H9 (cell line): ENCODE measurements around the gene CPLANE1. TPM values are rescaled to one million over a fixed set of nuclear protein-coding genes. Genes with fewer than 3 reads are reported as not detected.

Experiments
- DNase-seq: peaks from one replicate; pipeline ENCODE4 v3.0.0-alpha.2; 2017
- H2AFZ ChIP-seq: one replicate; pipeline ENCODE4 v1.6.1; 2013; ENCODE audit warnings: mild to moderate bottlenecking, low read length, control low read depth, moderate library complexity
- H2AK5ac ChIP-seq: 2 replicates; pipeline ENCODE4 v1.6.1; 2013; ENCODE audit warnings: low read length, control low read depth, mixed read lengths; ENCODE audit not compliant: insufficient read length
- H2BK120ac ChIP-seq: one replicate; pipeline ENCODE4 v1.6.1; 2013; ENCODE audit warnings: low read depth, mild to moderate bottlenecking, low read length, control low read depth, inconsistent platforms; ENCODE audit not compliant: poor library complexity, severe bottlenecking
- H2BK12ac ChIP-seq: 2 replicates; pipeline ENCODE4 v1.6.1; 2013; ENCODE audit warnings: low read length, control low read depth, mixed read lengths, low read depth; ENCODE audit not compliant: insufficient read length
- H2BK15ac ChIP-seq: 2 replicates; pipeline ENCODE4 v1.6.1; 2013; ENCODE audit warnings: low read depth, low read length, control low read depth
- H2BK20ac ChIP-seq: one replicate; pipeline ENCODE4 v1.6.1; 2013; ENCODE audit warnings: low read depth, mild to moderate bottlenecking, low read length, control low read depth, inconsistent platforms; ENCODE audit not compliant: poor library complexity, severe bottlenecking
- H2BK5ac ChIP-seq: 2 replicates; pipeline ENCODE4 v1.6.1; 2013; ENCODE audit warnings: low read length, control low read depth, mixed read lengths; ENCODE audit not compliant: insufficient read length
- H3K14ac ChIP-seq: 2 replicates; pipeline ENCODE4 v1.6.1; 2013; ENCODE audit warnings: low read length, control low read depth; ENCODE audit not compliant: insufficient read depth
- H3K18ac ChIP-seq: 2 replicates; pipeline ENCODE4 v1.6.1; 2013; ENCODE audit warnings: low read depth, mild to moderate bottlenecking, mixed read lengths, low read length, control low read depth; ENCODE audit not compliant: insufficient read length
- H3K23ac ChIP-seq: 2 replicates; pipeline ENCODE4 v1.6.1; 2013; ENCODE audit warnings: low read length, control low read depth, mixed read lengths, low read depth; ENCODE audit not compliant: insufficient read length
- H3K23me2 ChIP-seq: 2 replicates; pipeline ENCODE4 v1.6.1; 2013; ENCODE audit warnings: low read depth, mild to moderate bottlenecking, mixed read lengths, low read length, control low read depth; ENCODE audit not compliant: insufficient read length, poor library complexity, severe bottlenecking
- H3K27ac ChIP-seq: 2 replicates; pipeline ENCODE4 v1.5.1; 2013; ENCODE audit warnings: low read length, control low read depth, mixed read lengths, low read depth; ENCODE audit not compliant: insufficient read length
- H3K27me3 ChIP-seq: 2 replicates; pipeline ENCODE4 v1.6.1; 2013; ENCODE audit warnings: low read length, control low read depth, inconsistent platforms; ENCODE audit not compliant: insufficient read depth
- H3K4ac ChIP-seq: 2 replicates; pipeline ENCODE4 v1.6.1; 2013; ENCODE audit warnings: low read depth, mild to moderate bottlenecking, control low read depth, inconsistent platforms, low read length, moderate library complexity
- H3K4me1 ChIP-seq: 2 replicates; pipeline ENCODE4 v1.6.1; 2013; ENCODE audit warnings: low read length, control low read depth, inconsistent platforms; ENCODE audit not compliant: insufficient read depth
- H3K4me2 ChIP-seq: 2 replicates; pipeline ENCODE4 v1.6.1; 2013; ENCODE audit warnings: low read length, control low read depth, mixed read lengths; ENCODE audit not compliant: insufficient read length, insufficient read depth
- H3K56ac ChIP-seq: 2 replicates; pipeline ENCODE4 v1.6.1; 2013; ENCODE audit warnings: low read depth, mild to moderate bottlenecking, mixed read lengths, low read length, control low read depth; ENCODE audit not compliant: insufficient read length
- H3K79me1 ChIP-seq: 2 replicates; pipeline ENCODE4 v1.6.1; 2013; ENCODE audit warnings: low read depth, mild to moderate bottlenecking, moderate library complexity, low read length, control low read depth, inconsistent platforms; ENCODE audit not compliant: insufficient read depth, poor library complexity, severe bottlenecking
- H3K79me2 ChIP-seq: 2 replicates; pipeline ENCODE4 v1.6.1; 2013; ENCODE audit warnings: low read length, control low read depth, inconsistent platforms; ENCODE audit not compliant: insufficient read depth
- H3K9ac ChIP-seq: 2 replicates; pipeline ENCODE4 v1.6.1; 2013; ENCODE audit warnings: low read length, control low read depth, mixed read lengths; ENCODE audit not compliant: insufficient read length; ENCODE audit errors: extremely low read depth
- H3K9me3 ChIP-seq: one replicate; pipeline ENCODE4 v1.6.1; 2013; ENCODE audit warnings: low read depth, low read length, inconsistent platforms; ENCODE audit not compliant: control insufficient read depth
- H3T11ph ChIP-seq: one replicate; pipeline ENCODE4 v1.6.1; 2013; ENCODE audit warnings: mild to moderate bottlenecking, low read length, control low read depth, inconsistent platforms
- H4K20me1 ChIP-seq: one replicate; pipeline ENCODE4 v1.6.1; 2013; ENCODE audit not compliant: control insufficient read depth, insufficient read length, insufficient read depth
- H4K5ac ChIP-seq: 2 replicates; pipeline ENCODE4 v1.6.1; 2013; ENCODE audit warnings: low read depth, mild to moderate bottlenecking, mixed read lengths, low read length, control low read depth; ENCODE audit not compliant: insufficient read length
- H4K8ac ChIP-seq: replicated peaks from 2 replicates; pipeline ENCODE4 v1.6.1; 2013; ENCODE audit warnings: low read length, control low read depth, mixed read lengths, low read depth; ENCODE audit not compliant: insufficient read length
- H4K91ac ChIP-seq: 2 replicates; pipeline ENCODE4 v1.6.1; 2013; ENCODE audit warnings: low read depth, mild to moderate bottlenecking, moderate library complexity, mixed read lengths, low read length, control low read depth; ENCODE audit not compliant: insufficient read length
- H3K27ac Mint-ChIP-seq, 3 experiments: 2 replicates in 2 of 3; 3 replicates in 1 of 3; pipeline ENCODE4 v1.8.0; 2020 to 2021; ENCODE audit warnings: mixed read lengths in 3 of 3, mild to moderate bottlenecking in 1 of 3, moderate library complexity in 1 of 3
- H3K27me3 Mint-ChIP-seq: 2 replicates; pipeline ENCODE4 v1.8.0; 2021; ENCODE audit warnings: low read depth, mild to moderate bottlenecking, moderate library complexity, mixed read lengths
- H3K36me3 Mint-ChIP-seq, 3 experiments: 2 replicates in 2 of 3; 3 replicates in 1 of 3; pipeline ENCODE4 v1.8.0; 2020 to 2021; ENCODE audit warnings: low read depth in 3 of 3, mixed read lengths in 3 of 3; ENCODE audit not compliant: insufficient read depth in 1 of 3
- H3K4me1 Mint-ChIP-seq, 2 experiments: 2 replicates each; pipeline ENCODE4 v1.8.0; 2020; ENCODE audit warnings: mixed read lengths in 2 of 2
- H3K4me3 Mint-ChIP-seq, 2 experiments: 2 replicates in 1 of 2; 3 replicates in 1 of 2; pipeline ENCODE4 v1.8.0; 2020 to 2021; ENCODE audit warnings: mild to moderate bottlenecking in 2 of 2, mixed read lengths in 2 of 2, moderate library complexity in 1 of 2
- H3K9me3 Mint-ChIP-seq, 2 experiments: 2 replicates in 1 of 2; 3 replicates in 1 of 2; pipeline ENCODE4 v1.8.0; 2020; ENCODE audit warnings: mild to moderate bottlenecking in 2 of 2, mixed read lengths in 2 of 2, moderate library complexity in 1 of 2
- CTCF ChIP-seq: fragments of 200-600 bp; sonication (generic); conservative IDR thresholded peaks from 3 replicates; pipeline ENCODE4 v1.8.0; 2021; ENCODE audit warnings: antibody characterized with exemption, mild to moderate bottlenecking
- WGBS: extraction: QIAGEN DNeasy Blood & Tissue Kit; methylation state at CpG from one replicate; pipeline ENCODE4 v1.1.7; 2013; ENCODE audit warnings: missing lambda C conversion rate, low lambda C conversion rate, mixed read lengths; ENCODE audit not compliant: insufficient read length; ENCODE audit errors: extremely low coverage; 5-methylcytosine and 5-hydroxymethylcytosine counted together
- total RNA-seq: library from RNA; stranded (reverse); gene quantifications from 2 replicates; pipeline ENCODE4 v1.2.1, GENCODE V29; 2021

Gene CPLANE1
- total RNA-seq, 1 experiment from 2014 or later: 11.6 TPM

- Histone ChIP-seq H3K79me1 (no peaks in the 10 kb centered on the region), H2BK15ac (no peak overlapping the region), H3K9ac (no peak overlapping the region), H4K5ac (no peak overlapping the region), H3T11ph (no peak overlapping the region), H3K4me1 (peaks cover 2% of the 10 kb centered on the region; the same call in 1 of the 2 replicates), H2BK120ac (no peak overlapping the region), H4K20me1 (no peaks in the 10 kb centered on the region), H3K23ac (no peak overlapping the region), H3K4ac (no peak overlapping the region), H4K8ac (no peak overlapping the region), H2BK5ac (no peak overlapping the region), H3K27me3 (peaks cover 24% of the 10 kb centered on the region), H3K27ac (no peak overlapping the region), H2AK5ac (no peak overlapping the region), H2BK12ac (no peak overlapping the region), H3K18ac (no peak overlapping the region), H4K91ac (no peak overlapping the region), H3K4me2 (no peak overlapping the region), H3K56ac (no peak overlapping the region), H3K14ac (no peak overlapping the region), H2BK20ac (no peak overlapping the region), H3K23me2 (no peaks in the 10 kb centered on the region), H3K79me2 (no peaks in the 10 kb centered on the region), H3K9me3 (no peaks in the 10 kb centered on the region), H2AFZ (no peak overlapping the region)
- no peak for TF ChIP-seq CTCF
- Mint-ChIP-seq H3K4me3 (no peak overlapping the region), H3K27me3 (peaks cover 47% of the 10 kb centered on the region), H3K9me3 (no peaks in the 10 kb centered on the region; a peak in 1 of 5 replicates), H3K27ac (no peak overlapping the region), H3K4me1 (peaks cover 24 to 33% of the 10 kb centered on the region in 2 experiments), H3K36me3 (no peaks in the 10 kb centered on the region)
- DNase-seq: no peak
- WGBS: no CpG with 5 or more reads among the region's 7 CpGs
These were observed 159.0 kb downstream of the CPLANE1 start for GRCh38 chr5:37090123-37090726.
